IMR-90 (cell line): ENCODE data around the gene NELL2. TPM values are rescaled to one million over a fixed set of nuclear protein-coding genes. Genes with fewer than 3 reads are reported as not detected.

Experiments used
- ATAC-seq: fragments of 200-7000 bp; cut with Tn5 transposase; 2 replicates; pipeline ENCODE4 v1.9.1; 2020; ENCODE audit warnings: low read depth, mild to moderate bottlenecking, moderate library complexity
- BruUV-seq: library from RNA; stranded (reverse); fragments of 400-500 nt; replicated peaks from 2 replicates; lab custom pipeline; 2021; lab: Mats Ljungman, UMichigan
- CTCF ChIA-PET: fragments of 300-600 bp; formaldehyde crosslinking; extraction: SDS; loops from one replicate; lab custom pipeline; 2021; ENCODE audit warnings: antibody characterized with exemption; lab: Yijun Ruan, JAX
- POLR2A ChIA-PET: fragments of 300-600 bp; sonication (Branson Sonifier 250); formaldehyde crosslinking; loops from one replicate; lab custom pipeline; 2022; ENCODE audit warnings: antibody characterized with exemption; ENCODE audit not compliant: unreplicated experiment; lab: Charles Lee
- DNase-seq: peaks from one replicate; pipeline ENCODE4 v3.0.0; 2013
- H2AFZ ChIP-seq: replicated peaks from 2 replicates; pipeline ENCODE3; 2013; ENCODE audit warnings: low read length, mild to moderate bottlenecking; ENCODE audit not compliant: poor library complexity
- H2AK5ac ChIP-seq: 2 replicates; pipeline ENCODE4 v1.6.1; 2013; ENCODE audit warnings: low read depth, low read length, inconsistent platforms
- H2AK9ac ChIP-seq: replicated peaks from 2 replicates; pipeline ENCODE3; 2013; ENCODE audit warnings: mild to moderate bottlenecking, low read depth, low read length, moderate library complexity; ENCODE audit not compliant: poor library complexity
- H2BK120ac ChIP-seq: 2 replicates; pipeline ENCODE4 v1.6.1; 2013; ENCODE audit warnings: low read depth, low read length, inconsistent platforms
- H2BK15ac ChIP-seq: 3 replicates; pipeline ENCODE4 v1.6.1; 2013; ENCODE audit warnings: low read depth, low read length, inconsistent platforms
- H2BK20ac ChIP-seq: 2 replicates; pipeline ENCODE4 v1.6.1; 2013; ENCODE audit warnings: low read depth, mild to moderate bottlenecking, inconsistent platforms, low read length, moderate library complexity
- H2BK5ac ChIP-seq: 2 replicates; pipeline ENCODE4 v1.6.1; 2013; ENCODE audit warnings: mild to moderate bottlenecking, low read depth, low read length, inconsistent platforms; ENCODE audit not compliant: poor library complexity, severe bottlenecking
- H3K14ac ChIP-seq: replicated peaks from 2 replicates; pipeline ENCODE4 v1.6.1; 2013; ENCODE audit warnings: low read depth, low read length, inconsistent platforms
- H3K18ac ChIP-seq: 2 replicates; pipeline ENCODE4 v1.6.1; 2013; ENCODE audit warnings: low read depth, low read length, control low read depth
- H3K23ac ChIP-seq: 2 replicates; pipeline ENCODE4 v1.6.1; 2013; ENCODE audit warnings: low read depth, low read length, inconsistent platforms
- H3K27ac ChIP-seq: 2 replicates; pipeline ENCODE4 v1.5.1; 2013; ENCODE audit warnings: mild to moderate bottlenecking, control low read depth, low read length; ENCODE audit not compliant: insufficient read depth
- H3K27me3 ChIP-seq: 2 replicates; pipeline ENCODE4 v1.6.1; 2013; ENCODE audit warnings: low read length; ENCODE audit not compliant: control insufficient read depth, insufficient read depth
- H3K36me3 ChIP-seq: 2 replicates; pipeline ENCODE4 v1.6.1; 2013; ENCODE audit warnings: low read length, mixed read lengths; ENCODE audit not compliant: control insufficient read depth, insufficient read depth
- H3K4ac ChIP-seq: 2 replicates; pipeline ENCODE4 v1.6.1; 2013; ENCODE audit warnings: low read depth, low read length, inconsistent platforms
- H3K4me1 ChIP-seq: 2 replicates; pipeline ENCODE4 v1.6.1; 2013; ENCODE audit warnings: low read length, mixed read lengths; ENCODE audit not compliant: control insufficient read depth, insufficient read depth
- H3K4me2 ChIP-seq: 2 replicates; pipeline ENCODE4 v1.6.1; 2013; ENCODE audit warnings: low read depth, mild to moderate bottlenecking, control low read depth, low read length, moderate library complexity
- H3K4me3 ChIP-seq: 2 replicates; pipeline ENCODE4 v1.5.1; 2013; ENCODE audit warnings: low read depth, mild to moderate bottlenecking, control low read depth, low read length, moderate library complexity; ENCODE audit not compliant: insufficient read depth
- H3K56ac ChIP-seq: 2 replicates; pipeline ENCODE4 v1.6.1; 2013; ENCODE audit warnings: low read length, inconsistent platforms; ENCODE audit not compliant: insufficient read depth; ENCODE audit errors: extremely low read depth
- H3K79me1 ChIP-seq, 2 experiments: 2 replicates each; pipeline ENCODE4 v1.6.1; 2013; ENCODE audit warnings: low read length in 2 of 2, inconsistent platforms in 1 of 2, low read depth in 1 of 2
- H3K9ac ChIP-seq: 2 replicates; pipeline ENCODE4 v1.6.1; 2013; ENCODE audit warnings: low read depth, low read length, control low read depth
- H3K9me1 ChIP-seq: 2 replicates; pipeline ENCODE4 v1.6.1; 2013; ENCODE audit warnings: low read length, inconsistent platforms; ENCODE audit not compliant: insufficient read depth
- H3K9me3 ChIP-seq: 2 replicates; pipeline ENCODE4 v1.6.1; 2013; ENCODE audit warnings: low read length; ENCODE audit not compliant: control insufficient read depth, insufficient read depth
- H4K20me1 ChIP-seq: 2 replicates; pipeline ENCODE4 v1.6.1; 2013; ENCODE audit warnings: low read length, inconsistent platforms; ENCODE audit not compliant: insufficient read depth
- H4K5ac ChIP-seq: 2 replicates; pipeline ENCODE4 v1.6.1; 2013; ENCODE audit warnings: mild to moderate bottlenecking, low read depth, low read length, control low read depth
- H4K8ac ChIP-seq, 2 experiments: 2 replicates each; pipeline ENCODE4 v1.6.1; 2013; ENCODE audit warnings: low read depth in 2 of 2, low read length in 2 of 2, control low read depth in 1 of 2, inconsistent platforms in 1 of 2
- H4K91ac ChIP-seq: 2 replicates; pipeline ENCODE4 v1.6.1; 2013; ENCODE audit warnings: low read depth, low read length, inconsistent platforms; ENCODE audit not compliant: insufficient read depth
- CEBPB ChIP-seq: IDR thresholded peaks from 2 replicates; pipeline ENCODE4 v1.6.1; 2012; ENCODE audit warnings: low read depth, low read length, improper control_type of control experiment
- CHD1 ChIP-seq: IDR thresholded peaks from 2 replicates; pipeline ENCODE4 v1.6.1; 2012; ENCODE audit warnings: low read depth, low read length, improper control_type of control experiment
- FOS ChIP-seq: fragments of 150-350 bp; IDR thresholded peaks from 2 replicates; pipeline ENCODE4 v1.6.1; 2016; ENCODE audit warnings: low read depth, low read length
- MAFK ChIP-seq: IDR thresholded peaks from 2 replicates; pipeline ENCODE4 v1.6.1; 2012; ENCODE audit warnings: low read depth, low read length, improper control_type of control experiment
- MXI1 ChIP-seq: IDR thresholded peaks from 2 replicates; pipeline ENCODE4 v1.6.1; 2012; ENCODE audit warnings: low read depth, mild to moderate bottlenecking, low read length, moderate library complexity, borderline replicate concordance
- POLR2A ChIP-seq: IDR thresholded peaks from 2 replicates; pipeline ENCODE4 v1.6.1; 2012; ENCODE audit warnings: mild to moderate bottlenecking, low read depth, low read length
- RAD21 ChIP-seq: IDR thresholded peaks from 2 replicates; pipeline ENCODE4 v1.6.1; 2012; ENCODE audit warnings: low read length, improper control_type of control experiment
- RCOR1 ChIP-seq: IDR thresholded peaks from 2 replicates; pipeline ENCODE4 v1.6.1; 2012; ENCODE audit warnings: mild to moderate bottlenecking, low read length, improper control_type of control experiment; ENCODE audit not compliant: insufficient replicate concordance
- RFX5 ChIP-seq: IDR thresholded peaks from 2 replicates; pipeline ENCODE4 v1.8.0; 2012; ENCODE audit warnings: low read depth, mild to moderate bottlenecking, low read length, moderate library complexity
- SMC3 ChIP-seq: fragments of 150-350 bp; IDR thresholded peaks from 2 replicates; pipeline ENCODE4 v1.6.1; 2016; ENCODE audit warnings: low read depth, mild to moderate bottlenecking, antibody characterized with exemption, low read length, moderate library complexity
- WGBS, 2 experiments: methylation state at CpG; one replicate each; pipeline versions ENCODE4 v1.1.5 to v1.1.7; 2013; ENCODE audit warnings: missing lambda C conversion rate in 2 of 2; ENCODE audit not compliant: insufficient read length in 1 of 2; ENCODE audit errors: extremely low coverage in 2 of 2; 5-methylcytosine and 5-hydroxymethylcytosine counted together
- dilution Hi-C: fragments of 300-500 bp; cut with HindIII; formaldehyde crosslinking; loops from one replicate; pipeline ENCODE4 v1.14.3; 2018; ENCODE audit warnings: low sequenced_read_pairs; ENCODE audit not compliant: unreplicated experiment
- in situ Hi-C: fragments of 300-500 bp; cut with MboI; formaldehyde crosslinking; loops from 3 replicates; pipeline ENCODE4 v1.14.3; 2019; ENCODE audit warnings: low sequenced_read_pairs, inconsistent platforms, mixed read lengths
- intact Hi-C: fragments of 100-400 bp; cut with micrococcal nuclease; formaldehyde crosslinking; loops from 2 replicates; pipeline ENCODE4 v1.10.0; 2022
- polyA plus RNA-seq, 3 experiments: library from polyadenylated mRNA; depleted of rRNA; stranded (reverse); fragments of >200 nt; gene quantifications; 2 replicates each; pipeline ENCODE4 v1.2.3, GENCODE V29; 2012; ENCODE audit warnings: low replicate concordance in 1 of 3
- total RNA-seq: library from RNA; depleted of rRNA; stranded (reverse); fragments of >200 nt; gene quantifications from 2 replicates; pipeline ENCODE4 v1.2.3, GENCODE V29; 2012
- TF ChIP-seq, protein P1 (sequence below): fragments of 150-350 bp; IDR thresholded peaks from 2 replicates; pipeline ENCODE4 v1.6.1; 2017; ENCODE audit warnings: mild to moderate bottlenecking, antibody characterized with exemption, low read length, low read depth
- TF ChIP-seq, protein P2 (sequence below): conservative IDR thresholded peaks from 2 replicates; pipeline ENCODE4 v1.5.1; 2012; ENCODE audit warnings: mild to moderate bottlenecking, low read depth, low read length, improper control_type of control experiment
- TF ChIP-seq, protein P3 (sequence below): fragments of 150-350 bp; IDR thresholded peaks from 2 replicates; pipeline ENCODE4 v1.6.1; 2016; ENCODE audit warnings: low read depth, mild to moderate bottlenecking, low read length, moderate library complexity, borderline replicate concordance

The NELL2 gene
- total and polyA plus RNA-seq, 2 of the 4 experiments (the other 2 are of a cell fraction), result 0.18 to 0.26 TPM

DNA sequence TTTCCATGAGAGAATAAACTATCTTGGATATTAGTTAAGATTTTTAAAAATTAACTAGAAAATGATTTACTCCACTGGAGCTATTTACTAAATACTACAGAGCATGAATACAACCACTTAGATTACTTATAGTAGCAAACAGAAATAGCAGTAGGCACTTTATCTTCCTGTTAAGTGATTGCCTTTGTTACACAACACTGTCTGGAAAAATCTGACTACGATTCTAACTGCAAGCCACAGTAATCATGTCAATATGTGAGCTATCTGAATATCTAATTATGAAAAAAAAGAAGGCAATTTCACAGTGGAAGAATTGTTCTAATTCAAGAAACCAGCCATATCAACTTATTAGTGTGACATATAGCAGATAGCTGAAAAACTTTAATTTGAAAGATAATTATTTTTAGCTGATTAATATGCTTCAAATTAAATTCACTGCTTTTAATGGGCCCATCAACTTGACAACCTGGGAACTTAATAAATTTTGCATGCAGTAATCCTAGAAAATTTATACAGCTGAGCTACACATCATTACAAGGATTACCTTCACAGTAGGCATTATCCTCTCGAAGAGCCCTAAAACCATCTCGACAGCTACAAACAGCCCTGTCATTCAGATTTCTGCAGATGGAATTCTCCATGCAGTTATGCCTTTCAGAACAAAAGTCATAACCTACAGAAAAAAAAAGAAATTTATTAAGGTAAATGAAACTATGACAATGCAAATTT is 172.8 kb downstream of the NELL2 start:
- Histone ChIP-seq H4K91ac (no peak overlapping the region), H3K27me3 (no peaks in the 10 kb centered on the region), H2AK9ac (no peak overlapping the region), H3K27ac (no peak overlapping the region), H2BK15ac (no peak overlapping the region), H2AK5ac (no peak overlapping the region), H3K9ac (no peak overlapping the region), H4K8ac (no peak overlapping the region), H2BK120ac (no peak overlapping the region), H2BK5ac (no peak overlapping the region), H3K9me1 (no peaks in the 10 kb centered on the region), H3K36me3 (no peaks in the 10 kb centered on the region), H2BK20ac (no peak overlapping the region), H4K5ac (no peak overlapping the region), H3K18ac (no peak overlapping the region), H3K79me1 (no peaks in the 10 kb centered on the region), H4K20me1 (no peaks in the 10 kb centered on the region), H3K9me3 (no peaks in the 10 kb centered on the region), H3K23ac (no peak overlapping the region), H3K4me1 (no peaks in the 10 kb centered on the region), H3K4me2 (no peak overlapping the region), H3K4me3 (no peak overlapping the region), H3K14ac (no peak overlapping the region), H2AFZ (no peak overlapping the region), H3K4ac (no peak overlapping the region), H3K56ac (no peak overlapping the region)
- intact Hi-C loops (no loop called here), dilution Hi-C loops (no loop called here), in situ Hi-C loops (no loop called here)
- ATAC-seq (no peak), DNase-seq (no peak)
- ChIA-PET POLR2A (no interaction called here), CTCF (no interaction called here)
- TF ChIP-seq MXI1 (no peak), SMC3 (no peak), RAD21 (no peak), FOS (no peak), MAFK (no peak), CHD1 (no peak), RFX5 (no peak), RCOR1 (no peak), POLR2A (no peak), CEBPB (no peak)
- TF ChIP-seq, protein P1, sequence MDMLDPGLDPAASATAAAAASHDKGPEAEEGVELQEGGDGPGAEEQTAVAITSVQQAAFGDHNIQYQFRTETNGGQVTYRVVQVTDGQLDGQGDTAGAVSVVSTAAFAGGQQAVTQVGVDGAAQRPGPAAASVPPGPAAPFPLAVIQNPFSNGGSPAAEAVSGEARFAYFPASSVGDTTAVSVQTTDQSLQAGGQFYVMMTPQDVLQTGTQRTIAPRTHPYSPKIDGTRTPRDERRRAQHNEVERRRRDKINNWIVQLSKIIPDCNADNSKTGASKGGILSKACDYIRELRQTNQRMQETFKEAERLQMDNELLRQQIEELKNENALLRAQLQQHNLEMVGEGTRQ, result no peak
- TF ChIP-seq, protein P2, sequence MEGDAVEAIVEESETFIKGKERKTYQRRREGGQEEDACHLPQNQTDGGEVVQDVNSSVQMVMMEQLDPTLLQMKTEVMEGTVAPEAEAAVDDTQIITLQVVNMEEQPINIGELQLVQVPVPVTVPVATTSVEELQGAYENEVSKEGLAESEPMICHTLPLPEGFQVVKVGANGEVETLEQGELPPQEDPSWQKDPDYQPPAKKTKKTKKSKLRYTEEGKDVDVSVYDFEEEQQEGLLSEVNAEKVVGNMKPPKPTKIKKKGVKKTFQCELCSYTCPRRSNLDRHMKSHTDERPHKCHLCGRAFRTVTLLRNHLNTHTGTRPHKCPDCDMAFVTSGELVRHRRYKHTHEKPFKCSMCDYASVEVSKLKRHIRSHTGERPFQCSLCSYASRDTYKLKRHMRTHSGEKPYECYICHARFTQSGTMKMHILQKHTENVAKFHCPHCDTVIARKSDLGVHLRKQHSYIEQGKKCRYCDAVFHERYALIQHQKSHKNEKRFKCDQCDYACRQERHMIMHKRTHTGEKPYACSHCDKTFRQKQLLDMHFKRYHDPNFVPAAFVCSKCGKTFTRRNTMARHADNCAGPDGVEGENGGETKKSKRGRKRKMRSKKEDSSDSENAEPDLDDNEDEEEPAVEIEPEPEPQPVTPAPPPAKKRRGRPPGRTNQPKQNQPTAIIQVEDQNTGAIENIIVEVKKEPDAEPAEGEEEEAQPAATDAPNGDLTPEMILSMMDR, result no peak
- TF ChIP-seq, protein P3, sequence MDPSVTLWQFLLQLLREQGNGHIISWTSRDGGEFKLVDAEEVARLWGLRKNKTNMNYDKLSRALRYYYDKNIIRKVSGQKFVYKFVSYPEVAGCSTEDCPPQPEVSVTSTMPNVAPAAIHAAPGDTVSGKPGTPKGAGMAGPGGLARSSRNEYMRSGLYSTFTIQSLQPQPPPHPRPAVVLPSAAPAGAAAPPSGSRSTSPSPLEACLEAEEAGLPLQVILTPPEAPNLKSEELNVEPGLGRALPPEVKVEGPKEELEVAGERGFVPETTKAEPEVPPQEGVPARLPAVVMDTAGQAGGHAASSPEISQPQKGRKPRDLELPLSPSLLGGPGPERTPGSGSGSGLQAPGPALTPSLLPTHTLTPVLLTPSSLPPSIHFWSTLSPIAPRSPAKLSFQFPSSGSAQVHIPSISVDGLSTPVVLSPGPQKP, result no peak
- no CpG with 5 or more reads among the region's 3 CpGs for WGBS, 2 experiments
- BruUV-seq, result no TSS peak
